ENCODE data around the gene TUBB2A. TPM values are rescaled to one million over a fixed set of nuclear protein-coding genes. Genes with fewer than 3 reads are reported as not detected.

Gene TUBB2A
- total RNA-seq = 1 to 10 TPM; 1.3 to 1.5 TPM

- Mint-ChIP-seq H3K27me3 (peaks cover 12% of the 10 kb centered on the region), H3K4me1 (ENCODE audit: low read depth) (peaks cover 21% of the 10 kb centered on the region), H3K27ac (peak within 1 kb of the TSS; percentile 77), H3K36me3 (ENCODE audit: low read depth) (peaks cover 5% of the 10 kb centered on the region), H3K9me3 (peaks cover 8% of the 10 kb centered on the region), H3K4me3 (peak within 1 kb of the TSS; percentile 79)
- ChIA-PET POLR2A (no interaction called here), CTCF (interaction anchor here (0.7 to 1.5 kb wide), 6 partner anchors 9 to 72 kb away, joined by 3 to 5 read pairs (median 3); no protein-coding TSS in a partner anchor)
- ATAC-seq (peak; percentile 76), DNase-seq (peak; percentile 82)
- TF ChIP-seq CTCF (IDR thresholded peaks at IDR 0.05) = peak; percentile 60
- intact Hi-C loops (cut with micrococcal nuclease) = no loop called here
These were observed at the start of gene TUBB2A for GRCh38 chr6:3157131-3157933. TSS of gene TUBB2A (minus strand) at chr6:3157544. CDS start at chr6:3157463, 81 bp downstream.

GRCh38 chr6:3206339-3207015 lies 49.1 kb upstream of the TUBB2A start:
- Mint-ChIP-seq H3K4me1 (ENCODE audit: low read depth) (peaks cover 22% of the 10 kb centered on the region), H3K27me3 (peaks cover 23% of the 10 kb centered on the region), H3K27ac (no peak overlapping the region), H3K4me3 (no peak overlapping the region), H3K36me3 (ENCODE audit: low read depth) (no peaks in the 10 kb centered on the region), H3K9me3 (peaks cover 3% of the 10 kb centered on the region)
- intact Hi-C loops (cut with micrococcal nuclease) = loop anchor here (10.0 kb wide), 1 partner anchor 82 kb away; no protein-coding TSS in a partner anchor
- no peak for DNase-seq
- CTCF ChIA-PET = no interaction called here
- TF ChIP-seq CTCF (IDR thresholded peaks at IDR 0.05) = no peak
- POLR2A ChIA-PET = no interaction called here
- no peak for ATAC-seq

- H3K27me3 Mint-ChIP-seq = peaks cover 23% of the 10 kb centered on the region
- peaks cover 3% of the 10 kb centered on the region for H3K9me3 Mint-ChIP-seq
- H3K4me1 Mint-ChIP-seq (ENCODE audit: low read depth) = peaks cover 22% of the 10 kb centered on the region
- DNase-seq (peak; percentile 9), ATAC-seq (no peak)
- H3K36me3 Mint-ChIP-seq (ENCODE audit: low read depth) = no peaks in the 10 kb centered on the region
- no peak overlapping the region for H3K27ac Mint-ChIP-seq
- CTCF ChIA-PET = no interaction called here
- TF ChIP-seq CTCF (IDR thresholded peaks at IDR 0.05) = no peak
- H3K4me3 Mint-ChIP-seq = no peak overlapping the region
- intact Hi-C loops (cut with micrococcal nuclease) = loop anchor here (10.0 kb wide), 1 partner anchor 81 kb away; no protein-coding TSS in a partner anchor
- POLR2A ChIA-PET = no interaction called here
These were observed 48.6 kb upstream of the TUBB2A start for GRCh38 chr6:3205913-3206312.

DNA sequence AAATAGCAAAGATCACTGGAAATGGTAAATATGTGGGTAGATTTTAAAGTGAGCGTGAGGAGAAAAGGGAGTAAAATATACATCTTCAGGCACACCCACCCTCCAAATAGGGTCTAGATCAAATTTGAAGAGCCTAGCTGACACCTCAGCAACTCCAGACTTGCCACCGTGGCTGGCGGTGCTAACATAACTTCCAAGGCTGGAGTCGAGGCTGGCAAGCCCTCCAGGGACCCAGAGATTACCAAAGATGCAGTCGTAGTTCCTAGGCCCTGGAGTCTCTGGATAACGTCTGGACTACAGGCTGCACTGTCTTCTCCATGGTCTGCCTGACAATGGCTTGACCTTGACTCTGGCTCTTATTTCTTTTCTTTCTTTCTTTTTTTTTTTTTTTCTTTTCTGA lies 47.6 kb upstream of the TUBB2A start:
- peaks cover 26% of the 10 kb centered on the region for H3K27me3 Mint-ChIP-seq
- no peak for ATAC-seq
- CTCF ChIA-PET = no interaction called here
- no peaks in the 10 kb centered on the region for H3K36me3 Mint-ChIP-seq (ENCODE audit: low read depth)
- H3K4me1 Mint-ChIP-seq (ENCODE audit: low read depth) = peaks cover 20% of the 10 kb centered on the region
- peaks cover 3% of the 10 kb centered on the region for H3K9me3 Mint-ChIP-seq
- POLR2A ChIA-PET = no interaction called here
- no peak for TF ChIP-seq CTCF (IDR thresholded peaks at IDR 0.05)
- no peak for DNase-seq
- H3K4me3 Mint-ChIP-seq = no peak overlapping the region
- intact Hi-C loops (cut with micrococcal nuclease) = loop anchor here (10.0 kb wide), 1 partner anchor 80 kb away; no protein-coding TSS in a partner anchor
- H3K27ac Mint-ChIP-seq = no peak overlapping the region

Data from activated CD8-positive, alpha-beta T cell treated with anti-CD3 and anti-CD28 coated beads for 36 hours (primary cell).